Measurements from ENCODE around the gene COX18.

DNA sequence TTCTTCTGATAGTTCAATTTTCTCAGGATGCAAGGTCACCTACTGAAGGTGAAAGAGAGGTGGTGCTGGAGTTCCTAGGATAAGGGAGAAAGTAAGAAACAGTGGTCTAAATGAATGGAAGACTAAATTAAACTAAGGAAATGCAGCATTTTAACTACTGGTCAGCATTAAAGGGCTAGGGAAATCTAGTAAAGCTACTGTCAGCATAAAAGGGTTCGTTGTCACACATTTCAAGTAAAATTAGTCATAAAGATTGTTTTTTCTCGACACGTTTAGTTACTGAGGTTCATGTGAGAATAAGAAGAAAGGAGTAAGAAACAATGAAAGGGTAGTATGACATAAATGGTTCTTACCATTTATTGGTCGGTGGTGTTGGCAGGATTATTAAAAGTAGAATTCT, 40.0 kb upstream of the COX18 start:
- TF ChIP-seq, protein P1, sequence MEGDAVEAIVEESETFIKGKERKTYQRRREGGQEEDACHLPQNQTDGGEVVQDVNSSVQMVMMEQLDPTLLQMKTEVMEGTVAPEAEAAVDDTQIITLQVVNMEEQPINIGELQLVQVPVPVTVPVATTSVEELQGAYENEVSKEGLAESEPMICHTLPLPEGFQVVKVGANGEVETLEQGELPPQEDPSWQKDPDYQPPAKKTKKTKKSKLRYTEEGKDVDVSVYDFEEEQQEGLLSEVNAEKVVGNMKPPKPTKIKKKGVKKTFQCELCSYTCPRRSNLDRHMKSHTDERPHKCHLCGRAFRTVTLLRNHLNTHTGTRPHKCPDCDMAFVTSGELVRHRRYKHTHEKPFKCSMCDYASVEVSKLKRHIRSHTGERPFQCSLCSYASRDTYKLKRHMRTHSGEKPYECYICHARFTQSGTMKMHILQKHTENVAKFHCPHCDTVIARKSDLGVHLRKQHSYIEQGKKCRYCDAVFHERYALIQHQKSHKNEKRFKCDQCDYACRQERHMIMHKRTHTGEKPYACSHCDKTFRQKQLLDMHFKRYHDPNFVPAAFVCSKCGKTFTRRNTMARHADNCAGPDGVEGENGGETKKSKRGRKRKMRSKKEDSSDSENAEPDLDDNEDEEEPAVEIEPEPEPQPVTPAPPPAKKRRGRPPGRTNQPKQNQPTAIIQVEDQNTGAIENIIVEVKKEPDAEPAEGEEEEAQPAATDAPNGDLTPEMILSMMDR (IDR thresholded peaks at IDR 0.05) = no peak
- TF ChIP-seq FOXJ3 (CRISPR knock-in tag; IDR thresholded peaks at IDR 0.05; ENCODE audit: borderline replicate concordance) = no peak
- TF ChIP-seq ZBTB43 (CRISPR knock-in tag; IDR thresholded peaks at IDR 0.05) = no peak
- TF ChIP-seq TCF7 (CRISPR knock-in tag; IDR thresholded peaks at IDR 0.05; ENCODE audit: low read depth) = no peak
- no peak for TF ChIP-seq SOX15 (CRISPR knock-in tag; IDR thresholded peaks at IDR 0.05)
- TF ChIP-seq MAX (CRISPR knock-in tag; IDR thresholded peaks at IDR 0.05) = no peak
- TF ChIP-seq, protein P2, sequence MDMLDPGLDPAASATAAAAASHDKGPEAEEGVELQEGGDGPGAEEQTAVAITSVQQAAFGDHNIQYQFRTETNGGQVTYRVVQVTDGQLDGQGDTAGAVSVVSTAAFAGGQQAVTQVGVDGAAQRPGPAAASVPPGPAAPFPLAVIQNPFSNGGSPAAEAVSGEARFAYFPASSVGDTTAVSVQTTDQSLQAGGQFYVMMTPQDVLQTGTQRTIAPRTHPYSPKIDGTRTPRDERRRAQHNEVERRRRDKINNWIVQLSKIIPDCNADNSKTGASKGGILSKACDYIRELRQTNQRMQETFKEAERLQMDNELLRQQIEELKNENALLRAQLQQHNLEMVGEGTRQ (CRISPR knock-in tag; IDR thresholded peaks at IDR 0.05) = no peak
- TF ChIP-seq ATF3 (CRISPR knock-in tag; conservative IDR thresholded peaks at IDR 0.05) = no peak
- no peak for TF ChIP-seq ZNF219 (CRISPR knock-in tag; IDR thresholded peaks at IDR 0.05; ENCODE audit: borderline replicate concordance)

Measured in WTC11 (cell line).